ENCODE data around the gene ABCA13.

ABCA13 gene

GRCh38 chr7:48427671-48428070 is 256.4 kb downstream of the ABCA13 start:
- Histone ChIP-seq H3K36me3 (ENCODE audit: insufficient read depth, low read length) (no peaks in the 10 kb centered on the region), H3K79me2 (ENCODE audit: control insufficient read depth, insufficient read depth, low read length, unreplicated experiment) (no peaks in the 10 kb centered on the region), H2AFZ (ENCODE audit: low read length, unreplicated experiment) (no peak overlapping the region), H3K27me3 (ENCODE audit: insufficient read depth, low read length) (no peaks in the 10 kb centered on the region), H3K4me3 (ENCODE audit: low read depth, low read length) (no peak overlapping the region), H3K27ac (ENCODE audit: low read depth, low read length) (no peak overlapping the region), H3K4me1 (ENCODE audit: control insufficient read depth, insufficient read depth, low read length, unreplicated experiment) (peaks cover 3% of the 10 kb centered on the region)

- Histone ChIP-seq H3K4me1 (ENCODE audit: control insufficient read depth, insufficient read depth, low read length, unreplicated experiment) (peaks cover 3% of the 10 kb centered on the region), H3K36me3 (ENCODE audit: insufficient read depth, low read length) (no peaks in the 10 kb centered on the region), H3K4me3 (ENCODE audit: low read depth, low read length) (no peak overlapping the region), H3K27ac (ENCODE audit: low read depth, low read length) (no peak overlapping the region), H3K27me3 (ENCODE audit: insufficient read depth, low read length) (no peaks in the 10 kb centered on the region), H3K79me2 (ENCODE audit: control insufficient read depth, insufficient read depth, low read length, unreplicated experiment) (no peaks in the 10 kb centered on the region), H2AFZ (ENCODE audit: low read length, unreplicated experiment) (no peak overlapping the region)
Measured at GRCh38 chr7:48428091-48428684, 256.9 kb downstream of the ABCA13 start.

- no peaks in the 10 kb centered on the region for H3K79me2 ChIP-seq (ENCODE audit: control insufficient read depth, insufficient read depth, low read length, unreplicated experiment)
- no peak overlapping the region for H3K27ac ChIP-seq (ENCODE audit: low read depth, low read length)
- H2AFZ ChIP-seq (ENCODE audit: low read length, unreplicated experiment), result no peak overlapping the region
- H3K4me3 ChIP-seq (ENCODE audit: low read depth, low read length), result no peak overlapping the region
- peaks cover 3% of the 10 kb centered on the region for H3K4me1 ChIP-seq (ENCODE audit: control insufficient read depth, insufficient read depth, low read length, unreplicated experiment)
- H3K27me3 ChIP-seq (ENCODE audit: insufficient read depth, low read length), result no peaks in the 10 kb centered on the region
- H3K36me3 ChIP-seq (ENCODE audit: insufficient read depth, low read length), result no peaks in the 10 kb centered on the region
Measured at GRCh38 chr7:48429117-48429516, 257.9 kb downstream of the ABCA13 start.

GRCh38 chr7:48438206-48438605 is 266.9 kb downstream of the ABCA13 start:
- H3K27ac ChIP-seq (ENCODE audit: low read depth, low read length), result no peak overlapping the region
- no peak overlapping the region for H3K4me3 ChIP-seq (ENCODE audit: low read depth, low read length)
- H3K4me1 ChIP-seq (ENCODE audit: control insufficient read depth, insufficient read depth, low read length, unreplicated experiment), result no peaks in the 10 kb centered on the region
- no peaks in the 10 kb centered on the region for H3K79me2 ChIP-seq (ENCODE audit: control insufficient read depth, insufficient read depth, low read length, unreplicated experiment)
- no peak overlapping the region for H2AFZ ChIP-seq (ENCODE audit: low read length, unreplicated experiment)
- no peaks in the 10 kb centered on the region for H3K36me3 ChIP-seq (ENCODE audit: insufficient read depth, low read length)
- H3K27me3 ChIP-seq (ENCODE audit: insufficient read depth, low read length), result no peaks in the 10 kb centered on the region

- Histone ChIP-seq H3K4me1 (ENCODE audit: control insufficient read depth, insufficient read depth, low read length, unreplicated experiment) (no peaks in the 10 kb centered on the region), H3K27me3 (ENCODE audit: insufficient read depth, low read length) (no peaks in the 10 kb centered on the region), H3K36me3 (ENCODE audit: insufficient read depth, low read length) (no peaks in the 10 kb centered on the region), H3K4me3 (ENCODE audit: low read depth, low read length) (no peak overlapping the region), H2AFZ (ENCODE audit: low read length, unreplicated experiment) (no peak overlapping the region), H3K27ac (ENCODE audit: low read depth, low read length) (no peak overlapping the region), H3K79me2 (ENCODE audit: control insufficient read depth, insufficient read depth, low read length, unreplicated experiment) (no peaks in the 10 kb centered on the region)
Measured at GRCh38 chr7:48441848-48442492, 270.7 kb downstream of the ABCA13 start.

- Histone ChIP-seq H3K27ac (ENCODE audit: low read depth, low read length) (no peak overlapping the region), H3K36me3 (ENCODE audit: insufficient read depth, low read length) (no peaks in the 10 kb centered on the region), H3K4me3 (ENCODE audit: low read depth, low read length) (no peak overlapping the region), H3K4me1 (ENCODE audit: control insufficient read depth, insufficient read depth, low read length, unreplicated experiment) (no peaks in the 10 kb centered on the region), H3K79me2 (ENCODE audit: control insufficient read depth, insufficient read depth, low read length, unreplicated experiment) (no peaks in the 10 kb centered on the region), H3K27me3 (ENCODE audit: insufficient read depth, low read length) (no peaks in the 10 kb centered on the region), H2AFZ (ENCODE audit: low read length, unreplicated experiment) (no peak overlapping the region)
Measured at GRCh38 chr7:48443051-48443450, 271.8 kb downstream of the ABCA13 start.

- no peak overlapping the region for H3K4me3 ChIP-seq (ENCODE audit: low read depth, low read length)
- H3K27me3 ChIP-seq (ENCODE audit: insufficient read depth, low read length), result no peaks in the 10 kb centered on the region
- H2AFZ ChIP-seq (ENCODE audit: low read length, unreplicated experiment), result no peak overlapping the region
- no peak overlapping the region for H3K27ac ChIP-seq (ENCODE audit: low read depth, low read length)
- no peaks in the 10 kb centered on the region for H3K36me3 ChIP-seq (ENCODE audit: insufficient read depth, low read length)
- H3K79me2 ChIP-seq (ENCODE audit: control insufficient read depth, insufficient read depth, low read length, unreplicated experiment), result no peaks in the 10 kb centered on the region
- H3K4me1 ChIP-seq (ENCODE audit: control insufficient read depth, insufficient read depth, low read length, unreplicated experiment), result no peaks in the 10 kb centered on the region
Measured at GRCh38 chr7:48446721-48447120, 275.5 kb downstream of the ABCA13 start.

- no peaks in the 10 kb centered on the region for H3K36me3 ChIP-seq (ENCODE audit: insufficient read depth, low read length)
- H2AFZ ChIP-seq (ENCODE audit: low read length, unreplicated experiment), result no peak overlapping the region
- no peak overlapping the region for H3K27ac ChIP-seq (ENCODE audit: low read depth, low read length)
- no peaks in the 10 kb centered on the region for H3K79me2 ChIP-seq (ENCODE audit: control insufficient read depth, insufficient read depth, low read length, unreplicated experiment)
- no peak overlapping the region for H3K4me3 ChIP-seq (ENCODE audit: low read depth, low read length)
- H3K4me1 ChIP-seq (ENCODE audit: control insufficient read depth, insufficient read depth, low read length, unreplicated experiment), result no peaks in the 10 kb centered on the region
- H3K27me3 ChIP-seq (ENCODE audit: insufficient read depth, low read length), result no peaks in the 10 kb centered on the region
Measured at GRCh38 chr7:48452218-48452617, 281.0 kb downstream of the ABCA13 start.

GRCh38 chr7:48454750-48455192 is 283.5 kb downstream of the ABCA13 start:
- Histone ChIP-seq H2AFZ (ENCODE audit: low read length, unreplicated experiment) (no peak overlapping the region), H3K4me1 (ENCODE audit: control insufficient read depth, insufficient read depth, low read length, unreplicated experiment) (no peaks in the 10 kb centered on the region), H3K27ac (ENCODE audit: low read depth, low read length) (no peak overlapping the region), H3K36me3 (ENCODE audit: insufficient read depth, low read length) (no peaks in the 10 kb centered on the region), H3K27me3 (ENCODE audit: insufficient read depth, low read length) (no peaks in the 10 kb centered on the region), H3K4me3 (ENCODE audit: low read depth, low read length) (no peak overlapping the region), H3K79me2 (ENCODE audit: control insufficient read depth, insufficient read depth, low read length, unreplicated experiment) (no peaks in the 10 kb centered on the region)

- Histone ChIP-seq H3K27ac (ENCODE audit: low read depth, low read length) (no peak overlapping the region), H2AFZ (ENCODE audit: low read length, unreplicated experiment) (no peak overlapping the region), H3K27me3 (ENCODE audit: insufficient read depth, low read length) (no peaks in the 10 kb centered on the region), H3K36me3 (ENCODE audit: insufficient read depth, low read length) (no peaks in the 10 kb centered on the region), H3K4me1 (ENCODE audit: control insufficient read depth, insufficient read depth, low read length, unreplicated experiment) (no peaks in the 10 kb centered on the region), H3K4me3 (ENCODE audit: low read depth, low read length) (no peak overlapping the region), H3K79me2 (ENCODE audit: control insufficient read depth, insufficient read depth, low read length, unreplicated experiment) (no peaks in the 10 kb centered on the region)
Measured at GRCh38 chr7:48455363-48455762, 284.1 kb downstream of the ABCA13 start.

All from ACC112 (cell line).